Endodermal cell (in vitro differentiated cells): ENCODE data around the gene GUCY1A1. TPM values are rescaled to one million over a fixed set of nuclear protein-coding genes. Genes with fewer than 3 reads are reported as not detected.

Experiments
- DNase-seq: peaks from one replicate; pipeline ENCODE4 v3.0.0-alpha.2; 2017
- H3K27ac ChIP-seq: 2 replicates; pipeline ENCODE4 v1.5.1; 2013; ENCODE audit warnings: mild to moderate bottlenecking, low read depth, low read length, moderate library complexity
- H3K27me3 ChIP-seq: 2 replicates; pipeline ENCODE4 v1.6.1; 2013; ENCODE audit warnings: mild to moderate bottlenecking, low read length, moderate library complexity; ENCODE audit not compliant: insufficient read depth, control insufficient read depth, poor library complexity, severe bottlenecking
- H3K36me3 ChIP-seq: 2 replicates; pipeline ENCODE4 v1.7.0; 2013; ENCODE audit warnings: mild to moderate bottlenecking, low read length, moderate library complexity; ENCODE audit not compliant: control insufficient read depth, insufficient read depth
- H3K4me1 ChIP-seq: one replicate; pipeline ENCODE4 v1.7.0; 2013; ENCODE audit warnings: low read length; ENCODE audit not compliant: control insufficient read depth, insufficient read depth
- H3K4me3 ChIP-seq: 2 replicates; pipeline ENCODE4 v1.5.1; 2013; ENCODE audit warnings: mild to moderate bottlenecking, low read length, moderate library complexity
- H3K9ac ChIP-seq: 2 replicates; pipeline ENCODE4 v1.6.1; 2013; ENCODE audit warnings: mild to moderate bottlenecking, low read length, moderate library complexity; ENCODE audit not compliant: poor library complexity, severe bottlenecking; ENCODE audit errors: extremely low read depth
- H3K9me3 ChIP-seq: 2 replicates; pipeline ENCODE4 v1.6.1; 2013; ENCODE audit warnings: mild to moderate bottlenecking, low read length, moderate library complexity; ENCODE audit not compliant: control insufficient read depth
- H3K27ac Mint-ChIP-seq: 2 replicates; pipeline ENCODE4 v1.8.0; 2020; ENCODE audit warnings: mixed read lengths
- H3K27me3 Mint-ChIP-seq: 2 replicates; pipeline ENCODE4 v1.8.0; 2021; ENCODE audit warnings: mild to moderate bottlenecking, mixed read lengths; ENCODE audit not compliant: insufficient read depth
- H3K36me3 Mint-ChIP-seq: 2 replicates; pipeline ENCODE4 v1.8.0; 2020; ENCODE audit warnings: low read depth, mixed read lengths
- H3K4me1 Mint-ChIP-seq: 2 replicates; pipeline ENCODE4 v1.8.0; 2020; ENCODE audit warnings: mixed read lengths
- H3K4me3 Mint-ChIP-seq: 2 replicates; pipeline ENCODE4 v1.8.0; 2020; ENCODE audit warnings: mild to moderate bottlenecking, moderate library complexity, mixed read lengths
- H3K9me3 Mint-ChIP-seq: 2 replicates; pipeline ENCODE4 v1.8.0; 2020; ENCODE audit warnings: mild to moderate bottlenecking, mixed read lengths
- WGBS, 2 experiments: methylation state at CpG; one replicate each; pipeline versions ENCODE4 v1.1.5 to v1.1.7; 2013; ENCODE audit warnings: missing lambda C conversion rate in 2 of 2, mixed read lengths in 1 of 2; ENCODE audit not compliant: insufficient coverage in 1 of 2, insufficient read length in 1 of 2; 5-methylcytosine and 5-hydroxymethylcytosine counted together
- total RNA-seq, 2 donors: library from RNA; stranded (reverse); fragmentation: NEBNext Ultra II Directional in 1 of 2; extraction: Animal tissue kit (Norgen Biotek cat#: 25700) in 1 of 2; gene quantifications; 2 replicates in 1 of 2; 3 replicates in 1 of 2; pipeline ENCODE4 v1.2.1, GENCODE V29; 2021
- TF ChIP-seq, protein P1 (sequence below): fragments of 200-600 bp; sonication (generic); conservative IDR thresholded peaks from 2 replicates; pipeline ENCODE4 v1.5.0; 2021; ENCODE audit warnings: antibody characterized with exemption, mild to moderate bottlenecking

GUCY1A1 gene
- total RNA-seq, 2 donors from 2014 or later, result 0.58 to 1.1 TPM

DNA sequence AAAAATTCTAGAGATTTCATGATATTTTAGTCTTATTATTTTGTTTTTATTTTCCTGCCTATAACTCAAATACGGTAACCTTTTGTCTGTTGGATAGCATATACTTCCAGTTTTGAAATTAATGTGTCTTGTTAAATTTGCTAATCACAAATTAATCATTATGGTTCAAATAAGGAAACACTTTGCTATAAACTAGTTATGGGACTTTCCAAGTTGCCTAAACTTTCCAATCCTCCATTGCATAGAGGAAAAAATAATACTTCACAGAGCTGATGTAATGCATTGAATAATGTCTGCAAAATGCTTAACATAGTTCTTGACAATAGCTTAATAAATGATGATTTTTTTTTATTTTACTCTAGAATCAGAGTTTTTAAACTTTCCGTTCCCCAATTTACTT lies 96.9 kb downstream of the GUCY1A1 start:
- Histone ChIP-seq H3K4me3 (no peak overlapping the region), H3K27me3 (peaks cover 29% of the 10 kb centered on the region), H3K27ac (no peak overlapping the region), H3K9me3 (no peaks in the 10 kb centered on the region), H3K36me3 (no peaks in the 10 kb centered on the region), H3K9ac (no peak overlapping the region), H3K4me1 (no peaks in the 10 kb centered on the region)
- Mint-ChIP-seq H3K9me3 (peaks cover 2% of the 10 kb centered on the region), H3K4me3 (no peak overlapping the region), H3K4me1 (no peaks in the 10 kb centered on the region), H3K27me3 (peaks cover 48% of the 10 kb centered on the region), H3K27ac (no peak overlapping the region), H3K36me3 (no peaks in the 10 kb centered on the region)
- TF ChIP-seq, protein P1, sequence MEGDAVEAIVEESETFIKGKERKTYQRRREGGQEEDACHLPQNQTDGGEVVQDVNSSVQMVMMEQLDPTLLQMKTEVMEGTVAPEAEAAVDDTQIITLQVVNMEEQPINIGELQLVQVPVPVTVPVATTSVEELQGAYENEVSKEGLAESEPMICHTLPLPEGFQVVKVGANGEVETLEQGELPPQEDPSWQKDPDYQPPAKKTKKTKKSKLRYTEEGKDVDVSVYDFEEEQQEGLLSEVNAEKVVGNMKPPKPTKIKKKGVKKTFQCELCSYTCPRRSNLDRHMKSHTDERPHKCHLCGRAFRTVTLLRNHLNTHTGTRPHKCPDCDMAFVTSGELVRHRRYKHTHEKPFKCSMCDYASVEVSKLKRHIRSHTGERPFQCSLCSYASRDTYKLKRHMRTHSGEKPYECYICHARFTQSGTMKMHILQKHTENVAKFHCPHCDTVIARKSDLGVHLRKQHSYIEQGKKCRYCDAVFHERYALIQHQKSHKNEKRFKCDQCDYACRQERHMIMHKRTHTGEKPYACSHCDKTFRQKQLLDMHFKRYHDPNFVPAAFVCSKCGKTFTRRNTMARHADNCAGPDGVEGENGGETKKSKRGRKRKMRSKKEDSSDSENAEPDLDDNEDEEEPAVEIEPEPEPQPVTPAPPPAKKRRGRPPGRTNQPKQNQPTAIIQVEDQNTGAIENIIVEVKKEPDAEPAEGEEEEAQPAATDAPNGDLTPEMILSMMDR, result no peak
- WGBS, 2 experiments, result 83% methylated on average over 1 of the region's 2 CpGs; no CpG with 5 or more reads in 1 of the 2 experiments
- DNase-seq, result no peak

DNA sequence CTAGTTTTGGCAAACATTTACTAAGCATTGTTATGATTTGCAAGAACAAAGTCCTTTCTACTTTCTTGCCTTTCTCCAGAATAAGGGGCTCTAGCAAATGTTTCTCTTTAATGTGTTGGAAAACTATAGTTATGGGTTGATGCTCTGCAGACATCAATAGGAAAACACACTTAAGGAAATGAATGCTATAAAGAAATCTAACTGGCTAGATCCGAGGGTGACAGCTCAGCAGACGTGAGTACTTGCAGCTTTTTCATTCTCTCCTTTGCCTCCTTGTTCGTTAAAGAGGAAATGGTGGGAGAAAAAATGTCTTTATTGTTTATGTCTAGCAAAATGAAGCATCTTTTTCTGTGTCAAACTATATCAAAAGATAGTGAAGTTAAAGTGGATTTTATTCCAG lies 98.5 kb downstream of the GUCY1A1 start:
- Histone ChIP-seq H3K9me3 (no peaks in the 10 kb centered on the region), H3K9ac (no peak overlapping the region), H3K27me3 (peaks cover 17% of the 10 kb centered on the region), H3K27ac (no peak overlapping the region), H3K4me3 (no peak overlapping the region), H3K36me3 (no peaks in the 10 kb centered on the region), H3K4me1 (no peaks in the 10 kb centered on the region)
- Mint-ChIP-seq H3K4me1 (no peaks in the 10 kb centered on the region), H3K9me3 (no peaks in the 10 kb centered on the region), H3K27me3 (peaks cover 38% of the 10 kb centered on the region), H3K36me3 (no peaks in the 10 kb centered on the region), H3K27ac (no peak overlapping the region), H3K4me3 (no peak overlapping the region)
- DNase-seq, result no peak
- 89 to 97% methylated on average over 3 of the region's 3 CpGs for WGBS, 2 experiments
- TF ChIP-seq, protein P1, result no peak

DNA sequence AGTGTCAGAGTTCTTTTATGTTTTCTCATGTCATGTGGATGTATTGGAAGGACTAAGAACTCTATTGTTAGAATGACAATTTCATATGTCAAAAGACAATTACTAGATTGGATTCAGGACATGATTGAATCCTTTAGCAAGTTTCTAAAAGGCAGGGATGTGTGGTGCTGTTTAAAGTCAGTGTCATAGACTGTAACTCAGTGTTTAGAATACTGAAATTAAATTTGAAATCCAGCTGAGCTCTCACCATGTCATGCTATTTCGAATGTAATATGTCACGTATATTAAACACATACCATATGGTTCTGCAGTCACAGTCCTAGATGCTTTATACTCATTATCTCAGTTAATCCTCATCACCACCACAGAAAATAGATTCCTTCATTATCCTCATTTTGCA lies 100.0 kb downstream of the GUCY1A1 start:
- peaks cover 29% of the 10 kb centered on the region for H3K27me3 Mint-ChIP-seq
- Histone ChIP-seq H3K9me3 (no peaks in the 10 kb centered on the region), H3K27me3 (peaks cover 7% of the 10 kb centered on the region), H3K4me3 (no peak overlapping the region), H3K9ac (no peak overlapping the region), H3K27ac (no peak overlapping the region), H3K36me3 (no peaks in the 10 kb centered on the region), H3K4me1 (no peaks in the 10 kb centered on the region)
- TF ChIP-seq, protein P1, result no peak
- H3K4me1 Mint-ChIP-seq, result no peaks in the 10 kb centered on the region
- H3K36me3 Mint-ChIP-seq, result no peaks in the 10 kb centered on the region
- WGBS, 2 experiments, result 87 to 93% methylated on average over 2 of the region's 2 CpGs
- H3K27ac Mint-ChIP-seq, result no peak overlapping the region
- H3K4me3 Mint-ChIP-seq, result no peak overlapping the region
- no peak for DNase-seq
- no peaks in the 10 kb centered on the region for H3K9me3 Mint-ChIP-seq
